ENCODE measurements around the gene TBCEL.
"Not testable (repeated sequence)": the region's sequence is repeated elsewhere in the genome, so short reads cannot be mapped to it uniquely, and the experiment has no call there.

TBCEL gene

DNA sequence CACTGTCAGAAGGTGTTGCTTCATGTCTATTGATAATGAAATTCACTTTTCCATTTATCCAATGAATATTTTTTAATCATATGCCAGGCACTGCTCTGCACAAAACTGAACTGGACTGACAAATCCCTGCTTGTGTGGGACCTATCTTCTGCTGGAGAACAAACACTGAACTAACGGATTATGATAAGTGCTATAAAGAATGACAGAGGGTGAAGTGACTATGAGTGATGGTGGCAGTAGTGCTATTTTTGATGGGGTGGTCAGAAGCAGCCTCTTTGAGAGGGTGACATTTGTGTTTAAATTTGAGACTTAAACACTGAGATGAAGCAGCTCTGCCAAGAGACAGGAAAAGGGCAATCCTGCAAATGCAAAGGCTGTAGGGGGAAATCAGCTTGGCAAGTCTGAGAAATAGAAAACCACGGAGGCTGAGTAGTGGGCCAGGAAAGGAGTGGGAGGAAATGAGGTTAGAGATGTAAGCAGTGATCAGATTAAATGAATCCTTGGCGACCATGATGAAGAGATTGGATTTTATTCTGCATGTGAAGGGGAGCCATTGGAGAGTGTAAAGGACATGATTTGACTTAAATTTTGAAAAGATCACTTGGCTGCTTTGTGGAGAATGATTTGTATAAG lies 6.0 kb downstream of the TBCEL start:
- DNase-seq (ENCODE audit: low read depth), result no peak

GRCh38 chr11:121031167-121031566 lies 7.3 kb downstream of the TBCEL start:
- no peak for DNase-seq (ENCODE audit: low read depth)

DNA sequence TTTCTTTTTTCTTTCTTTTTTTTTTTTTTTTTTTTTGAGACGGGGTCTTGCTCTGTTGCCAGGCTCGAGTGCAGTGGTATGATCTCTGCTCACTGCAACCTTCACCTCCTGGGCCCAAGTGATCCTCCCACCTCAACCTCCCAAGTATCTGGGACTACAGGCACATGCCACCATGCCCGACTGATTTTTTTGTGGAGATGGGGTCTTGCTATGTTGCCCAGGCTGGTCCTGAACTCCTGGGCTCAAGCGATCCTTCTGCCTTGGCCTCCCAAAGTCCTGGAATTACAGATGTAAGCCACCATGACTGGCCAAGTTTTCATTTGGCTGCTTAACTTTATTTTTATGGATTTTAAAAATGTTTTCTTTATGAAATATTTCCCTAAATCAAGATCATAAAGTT lies 7.7 kb downstream of the TBCEL start:
- not testable (repeated sequence) for DNase-seq (ENCODE audit: low read depth)

GRCh38 chr11:121032546-121032945 lies 8.6 kb downstream of the TBCEL start:
- DNase-seq (ENCODE audit: low read depth), result no peak

GRCh38 chr11:121033635-121034034 lies 9.7 kb downstream of the TBCEL start:
- no peak for DNase-seq (ENCODE audit: low read depth)

GRCh38 chr11:121035169-121035755 lies 11.4 kb downstream of the TBCEL start:
- DNase-seq (ENCODE audit: low read depth), result no peak

GRCh38 chr11:121035780-121036179 lies 11.9 kb downstream of the TBCEL start:
- no peak for DNase-seq (ENCODE audit: low read depth)

GRCh38 chr11:121037016-121037415 lies 13.1 kb downstream of the TBCEL start:
- DNase-seq (ENCODE audit: low read depth), result no peak

DNA sequence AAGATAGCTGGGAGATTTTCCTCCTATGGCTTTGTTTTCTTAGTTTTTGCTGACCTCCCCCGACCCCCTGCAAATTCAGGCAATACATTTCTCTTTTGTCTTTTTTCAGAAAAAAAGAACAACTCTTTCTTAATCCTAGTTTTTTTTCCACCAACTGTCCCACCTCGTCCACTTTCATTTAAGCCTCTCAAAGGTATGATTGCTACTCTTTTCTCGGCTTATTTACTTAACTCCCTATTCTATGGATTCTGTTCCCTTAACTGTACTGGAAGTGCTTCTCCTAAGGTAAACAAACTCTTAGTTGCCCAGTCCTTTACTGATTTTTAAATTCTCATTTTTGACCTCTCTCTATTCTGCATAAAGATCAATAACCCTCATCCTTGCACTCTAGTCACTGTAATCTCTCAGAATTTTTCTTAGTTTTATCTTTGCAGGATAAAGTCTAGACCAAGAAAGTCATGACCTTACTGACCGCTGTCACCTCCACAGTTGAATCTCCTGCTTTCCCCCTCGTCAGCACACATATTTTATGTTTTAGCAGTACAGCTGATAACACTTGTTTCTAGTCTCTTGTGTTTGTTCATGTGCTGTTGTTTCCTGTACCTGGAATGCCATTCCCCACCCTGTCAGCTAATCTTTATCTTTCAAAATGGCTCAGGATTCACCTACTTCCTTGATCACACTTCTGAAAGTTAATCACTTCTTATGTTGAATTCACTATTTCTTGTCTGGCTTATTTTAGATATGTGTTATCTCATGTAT lies 14.9 kb downstream of the TBCEL start:
- no peak for DNase-seq (ENCODE audit: low read depth)

GRCh38 chr11:121039971-121040613 lies 16.2 kb downstream of the TBCEL start:
- DNase-seq (ENCODE audit: low read depth), result no peak

GRCh38 chr11:121040614-121041002 lies 16.7 kb downstream of the TBCEL start:
- DNase-seq (ENCODE audit: low read depth), result no peak

DNA sequence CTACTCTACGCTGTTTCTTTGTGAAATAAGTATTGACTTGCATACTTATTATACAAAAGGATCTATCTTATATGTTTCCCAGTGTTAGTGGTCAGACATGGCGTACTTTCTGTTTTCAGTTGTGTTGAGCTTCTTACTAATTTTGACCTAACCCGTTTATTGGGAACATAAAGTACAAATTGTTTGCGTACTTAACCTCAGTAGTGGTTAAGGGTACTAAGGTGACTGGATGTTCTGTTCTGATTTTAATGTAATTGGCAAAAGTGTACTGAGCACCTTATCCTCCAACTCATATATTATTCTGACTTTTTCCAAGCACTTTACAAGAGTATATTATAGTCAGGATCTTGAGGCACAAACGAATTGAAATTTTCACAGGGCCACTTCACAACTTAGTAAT lies 17.2 kb downstream of the TBCEL start:
- no peak for DNase-seq (ENCODE audit: low read depth)

DNA sequence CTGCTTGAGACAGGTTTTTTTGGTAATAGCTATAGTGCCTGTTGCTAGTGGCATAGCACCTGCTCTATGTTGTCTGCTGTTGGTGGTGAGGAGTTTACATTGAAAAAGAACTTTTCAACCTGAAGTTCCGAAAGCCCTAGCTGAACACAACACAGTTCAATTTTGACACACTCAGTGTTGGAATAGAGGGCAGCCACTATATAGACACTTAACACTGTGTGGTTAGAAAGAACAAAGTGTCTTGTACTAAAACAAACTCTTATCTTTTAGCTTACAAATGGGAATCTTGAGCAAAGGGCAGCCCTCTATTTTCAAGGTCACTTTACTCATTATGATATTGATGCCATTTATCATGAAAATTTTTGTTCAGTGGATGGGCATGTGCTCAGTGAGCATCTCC lies 18.4 kb downstream of the TBCEL start:
- no peak for DNase-seq (ENCODE audit: low read depth)

DNA sequence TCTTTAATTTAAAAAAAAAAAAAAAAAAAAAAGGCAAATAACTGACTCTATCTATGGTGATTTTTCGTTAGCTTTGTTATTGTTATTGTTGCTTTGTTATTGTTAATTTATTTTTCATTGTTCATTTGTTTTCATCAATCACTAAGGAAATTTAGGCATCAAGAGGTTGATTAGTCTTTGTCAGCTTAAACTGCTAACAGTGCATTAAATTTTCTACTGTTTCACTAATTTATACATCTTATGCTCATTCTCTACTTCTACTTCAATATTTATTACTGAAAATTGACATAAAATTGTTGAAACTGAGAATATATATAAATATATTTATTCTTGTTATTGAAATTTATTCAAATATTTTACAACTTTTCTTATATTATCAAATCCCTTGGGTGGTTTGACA lies 24.0 kb downstream of the TBCEL start:
- DNase-seq (ENCODE audit: low read depth), result no peak

- no peak for DNase-seq (ENCODE audit: low read depth)
Measured at GRCh38 chr11:121048464-121049233, 24.7 kb downstream of the TBCEL start.

DNA sequence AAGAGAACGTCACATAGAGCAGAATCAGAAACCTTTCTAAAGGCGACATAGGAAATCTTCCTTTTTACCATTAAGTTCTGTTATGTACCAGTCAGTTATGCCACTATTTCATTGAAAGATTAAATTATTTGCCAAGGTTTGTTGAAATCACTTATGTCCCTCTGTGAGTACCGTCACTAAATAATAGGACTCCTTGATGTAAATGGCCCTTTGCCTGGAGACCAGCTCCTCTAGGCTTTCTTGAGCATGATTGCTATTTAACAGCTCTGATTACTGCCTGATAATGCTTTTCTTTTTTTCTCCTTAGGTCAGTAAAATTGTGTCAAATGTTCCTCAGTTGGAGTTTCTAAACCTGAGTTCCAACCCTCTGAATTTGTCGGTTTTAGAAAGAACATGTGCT lies 29.3 kb downstream of the TBCEL start:
- DNase-seq (ENCODE audit: low read depth), result no peak

DNA sequence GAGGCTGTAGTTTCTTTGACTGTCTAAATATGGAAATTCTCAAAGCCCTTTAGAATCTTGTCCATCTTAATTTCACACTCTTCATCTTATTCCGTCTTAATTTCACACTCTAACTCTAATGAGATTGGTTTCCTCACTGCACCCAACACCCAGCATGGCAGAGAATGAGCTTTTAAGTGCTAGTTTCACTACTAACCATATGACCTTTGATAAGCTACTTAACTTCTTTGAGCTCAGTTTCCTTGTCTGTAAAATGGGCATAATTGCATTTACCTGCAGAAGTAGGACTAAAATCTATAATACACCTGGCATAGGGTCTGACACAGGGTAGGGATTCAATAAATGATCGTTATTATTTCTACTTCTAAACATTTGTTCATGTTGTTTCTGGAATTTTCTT lies 30.4 kb downstream of the TBCEL start:
- no peak for DNase-seq (ENCODE audit: low read depth)

DNA sequence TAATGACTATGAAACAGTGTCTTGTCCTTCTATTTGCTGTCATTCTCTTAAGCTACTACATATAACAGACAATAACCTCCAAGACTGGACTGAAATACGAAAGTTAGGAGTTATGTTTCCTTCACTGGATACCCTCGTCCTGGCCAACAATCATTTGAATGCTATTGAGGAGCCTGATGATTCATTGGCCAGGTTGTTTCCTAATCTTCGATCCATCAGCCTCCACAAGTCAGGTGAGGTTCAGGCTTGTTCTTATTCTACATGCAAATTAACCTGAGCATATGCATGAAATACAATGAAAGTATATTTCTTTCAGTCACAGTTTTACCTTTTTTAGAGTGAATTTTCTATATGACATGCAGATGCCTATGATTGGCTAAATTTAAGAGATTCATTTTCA lies 31.2 kb downstream of the TBCEL start:
- DNase-seq (ENCODE audit: low read depth), result no peak

GRCh38 chr11:121057922-121058321 lies 34.0 kb downstream of the TBCEL start:
- no peak for DNase-seq (ENCODE audit: low read depth)

- DNase-seq (ENCODE audit: low read depth), result no peak
Measured at GRCh38 chr11:121058941-121059340, 35.0 kb downstream of the TBCEL start.

- DNase-seq (ENCODE audit: low read depth), result no peak
Measured at GRCh38 chr11:121059605-121060004, 35.7 kb downstream of the TBCEL start.

GRCh38 chr11:121063728-121064127 lies 39.8 kb downstream of the TBCEL start:
- no peak for DNase-seq (ENCODE audit: low read depth)
